GM12878 (cell line): ENCODE data around the gene SP6. TPM values are rescaled to one million over a fixed set of nuclear protein-coding genes. Genes with fewer than 3 reads are reported as not detected.

Source experiments
- BHLHE40 ChIP-seq, 2 experiments: fragments of 450-650 bp in 1 of 2; IDR thresholded peaks; 2 replicates each; pipeline ENCODE4 v1.6.1; 2011 to 2017; ENCODE audit warnings: low read depth in 2 of 2, borderline replicate concordance in 1 of 2, improper control_type of control experiment in 1 of 2, low read length in 1 of 2, mild to moderate bottlenecking in 1 of 2
- CHD1 ChIP-seq: IDR thresholded peaks from 2 replicates; pipeline ENCODE4 v1.6.1; 2012; ENCODE audit warnings: low read depth, low read length, improper control_type of control experiment
- CREB1 ChIP-seq: IDR thresholded peaks from 2 replicates; pipeline ENCODE4 v1.6.1; 2012; ENCODE audit warnings: low read depth, mild to moderate bottlenecking, inconsistent platforms
- CREM ChIP-seq: IDR thresholded peaks from 2 replicates; pipeline ENCODE4 v1.6.1; 2014; ENCODE audit warnings: antibody characterized with exemption, low read depth
- ETV6 ChIP-seq, 2 experiments: fragments of 450-650 bp in 1 of 2; IDR thresholded peaks in 1 of 2; conservative IDR thresholded peaks in 1 of 2; 2 replicates each; pipeline ENCODE4 v1.6.1; 2014; ENCODE audit warnings: antibody characterized with exemption in 1 of 2, borderline replicate concordance in 1 of 2, low read depth in 1 of 2, mild to moderate bottlenecking in 1 of 2, moderate library complexity in 1 of 2
- EZH2 ChIP-seq: IDR thresholded peaks from 2 replicates; pipeline ENCODE4 v1.6.1; 2012; ENCODE audit warnings: low read depth, mild to moderate bottlenecking, control low read depth, inconsistent platforms, low read length, borderline replicate concordance; ENCODE audit not compliant: control insufficient read depth
- HDAC6 ChIP-seq: fragments of 200-600 bp; sonication (generic); IDR thresholded peaks from one replicate; pipeline ENCODE4 v1.8.0; 2017; ENCODE audit warnings: antibody characterized with exemption; ENCODE audit not compliant: unreplicated experiment
- IKZF2 ChIP-seq, 2 experiments: fragments of 450-650 bp; IDR thresholded peaks; 2 replicates each; pipeline ENCODE4 v1.6.1; 2017; ENCODE audit warnings: mild to moderate bottlenecking in 2 of 2, moderate library complexity in 2 of 2
- KDM1A ChIP-seq: fragments of 200-600 bp; sonication (generic); IDR thresholded peaks from 2 replicates; pipeline ENCODE4 v1.6.1; 2016; ENCODE audit warnings: borderline replicate concordance
- NKRF ChIP-seq: fragments of 450-650 bp; conservative IDR thresholded peaks from 2 replicates; pipeline ENCODE4 v1.6.1; 2017; ENCODE audit warnings: mild to moderate bottlenecking, moderate library complexity
- NR2F1 ChIP-seq: fragments of 450-650 bp; conservative IDR thresholded peaks from 2 replicates; pipeline ENCODE4 v1.6.1; 2017; ENCODE audit warnings: mild to moderate bottlenecking
- RAD21 ChIP-seq: IDR thresholded peaks from 2 replicates; pipeline ENCODE4 v1.6.1; 2011; ENCODE audit warnings: mild to moderate bottlenecking, low read depth, low read length, moderate library complexity; ENCODE audit not compliant: insufficient read depth
- RBBP5 ChIP-seq: fragments of 200-600 bp; sonication (generic); conservative IDR thresholded peaks from 2 replicates; pipeline ENCODE4 v1.6.1; 2016
- SREBF1 ChIP-seq: IDR thresholded peaks from 2 replicates; pipeline ENCODE4 v1.6.1; 2012; ENCODE audit warnings: mild to moderate bottlenecking, low read length
- SREBF2 ChIP-seq: IDR thresholded peaks from 2 replicates; pipeline ENCODE4 v1.6.1; 2012; ENCODE audit warnings: mild to moderate bottlenecking, low read length
- STAT1 ChIP-seq: fragments of 450-650 bp; conservative IDR thresholded peaks from 2 replicates; pipeline ENCODE4 v1.6.1; 2014; ENCODE audit warnings: antibody characterized with exemption, mild to moderate bottlenecking
- YBX1 ChIP-seq: fragments of 450-650 bp; IDR thresholded peaks from 2 replicates; pipeline ENCODE4 v1.6.1; 2016; ENCODE audit warnings: antibody characterized with exemption
- polyA plus RNA-seq, 11 experiments: library from polyadenylated mRNA; depleted of rRNA in 4 of 11; unstranded in 6 of 11; stranded (reverse) in 5 of 11; fragments of >200 nt; fragmentation: Nextera tagmentation in 4 of 11; fragmentation: Illumina TruSeq in 1 of 11; extraction: Ambion mirVana in 4 of 11; extraction: Trizol in 1 of 11; gene quantifications; 1 replicate in 1 of 11; 2 replicates in 10 of 11; pipeline versions ENCODE4 v1.2.1 to v1.2.3, GENCODE V29; 2011 to 2016; ENCODE audit warnings: inconsistent platforms in 2 of 11, missing spikeins in 2 of 11, low read depth in 1 of 11
- total RNA-seq, 4 experiments: library from RNA; depleted of rRNA in 3 of 4; stranded (reverse); fragments of >200 nt in 3 of 4; fragmentation: Illumina TruSeq in 1 of 4; extraction: Trizol in 1 of 4; gene quantifications; 2 replicates each; pipeline versions ENCODE4 v1.2.1 to v1.2.3, GENCODE V29; 2013 to 2021
- TF ChIP-seq, protein P1 (sequence below): fragments of 450-650 bp; IDR thresholded peaks from 2 replicates; pipeline ENCODE4 v1.6.1; 2018; ENCODE audit warnings: mild to moderate bottlenecking, low read depth, moderate library complexity; ENCODE audit not compliant: partially characterized antibody

The SP6 gene
- total and polyA plus RNA-seq, 10 of the 15 experiments (the other 5 are each of a cell fraction or from before 2014, with no cell fraction given), result 0.05 to 0.15 (median 0.06) TPM; not detected in 7

DNA sequence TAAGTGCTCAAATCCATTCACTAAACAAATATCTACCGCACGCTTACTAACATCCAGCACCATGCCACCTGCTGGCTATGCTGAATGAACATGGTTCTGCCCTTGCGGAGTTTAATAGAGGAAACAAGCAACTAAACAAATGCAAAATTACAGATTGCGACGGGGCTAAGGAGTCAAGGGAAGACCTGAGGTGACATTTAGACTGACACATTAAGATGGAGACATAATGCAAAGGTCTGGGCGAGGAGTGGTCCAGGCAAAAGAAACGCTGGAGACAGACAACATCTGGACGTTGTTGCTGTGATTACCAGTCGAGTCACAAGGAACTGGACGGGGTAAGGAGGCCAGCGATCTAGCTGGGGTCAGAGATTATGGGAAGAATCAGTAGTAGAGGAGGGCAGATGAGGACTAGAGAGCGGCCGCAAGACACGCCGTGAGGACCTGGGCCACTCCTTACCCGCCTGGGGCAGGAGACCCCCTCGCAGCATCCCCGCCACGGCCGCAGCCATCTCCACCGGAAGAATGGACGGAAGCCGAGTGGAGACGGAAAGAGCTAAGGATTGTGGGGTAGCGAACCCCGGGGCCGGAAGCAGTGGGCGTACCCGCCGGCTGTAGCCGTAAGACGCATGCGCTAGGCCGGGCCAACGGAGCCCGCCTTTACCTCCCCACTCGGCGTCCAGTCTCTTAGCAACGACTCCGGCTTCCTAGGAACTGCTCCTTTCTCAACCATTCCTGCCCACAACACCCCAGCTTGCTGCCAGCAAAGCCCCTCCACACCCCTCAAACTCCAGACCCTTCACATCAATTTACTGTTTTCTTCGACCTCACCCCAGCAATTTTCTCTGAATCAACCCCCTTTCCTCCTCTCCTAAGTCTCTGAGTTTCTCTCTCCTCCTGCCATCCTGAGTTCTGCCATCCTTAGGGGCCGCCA, 19.7 kb downstream of the SP6 start, which contains the start of the genes LRRC46 and MRPL10 (continued):
- TF ChIP-seq CHD1 (no peak), NKRF (peak; percentile 74), KDM1A (no peak), SREBF2 (no peak), ETV6 (conservative IDR thresholded peaks at IDR 0.05 in 1 of 2, IDR thresholded peaks at IDR 0.05 in 1 of 2; ENCODE audit: borderline replicate concordance in 1 of 2, low read depth in 1 of 2) (peak in 1 of 2 experiments; percentile 58; a peak in 2 of 4 replicates), CREB1 (no peak), BHLHE40 (IDR thresholded peaks at IDR 0.05; ENCODE audit: borderline replicate concordance in 1 of 2, low read depth in 2 of 2, low read length in 1 of 2) (peak in 1 of 2 experiments; percentile 35; a peak in 1 of 4 replicates), EZH2 (no peak), YBX1 (no peak), NR2F1 (no peak), RAD21 (peak; percentile 11; the same call in 1 of the 2 replicates), HDAC6 (no peak), CREM (peak; percentile 43; the same call in 1 of the 2 replicates), SREBF1 (no peak), RBBP5 (no peak), STAT1 (peak; percentile 72), IKZF2 (IDR thresholded peaks at IDR 0.05) (no peak)
- TF ChIP-seq, protein P1, sequence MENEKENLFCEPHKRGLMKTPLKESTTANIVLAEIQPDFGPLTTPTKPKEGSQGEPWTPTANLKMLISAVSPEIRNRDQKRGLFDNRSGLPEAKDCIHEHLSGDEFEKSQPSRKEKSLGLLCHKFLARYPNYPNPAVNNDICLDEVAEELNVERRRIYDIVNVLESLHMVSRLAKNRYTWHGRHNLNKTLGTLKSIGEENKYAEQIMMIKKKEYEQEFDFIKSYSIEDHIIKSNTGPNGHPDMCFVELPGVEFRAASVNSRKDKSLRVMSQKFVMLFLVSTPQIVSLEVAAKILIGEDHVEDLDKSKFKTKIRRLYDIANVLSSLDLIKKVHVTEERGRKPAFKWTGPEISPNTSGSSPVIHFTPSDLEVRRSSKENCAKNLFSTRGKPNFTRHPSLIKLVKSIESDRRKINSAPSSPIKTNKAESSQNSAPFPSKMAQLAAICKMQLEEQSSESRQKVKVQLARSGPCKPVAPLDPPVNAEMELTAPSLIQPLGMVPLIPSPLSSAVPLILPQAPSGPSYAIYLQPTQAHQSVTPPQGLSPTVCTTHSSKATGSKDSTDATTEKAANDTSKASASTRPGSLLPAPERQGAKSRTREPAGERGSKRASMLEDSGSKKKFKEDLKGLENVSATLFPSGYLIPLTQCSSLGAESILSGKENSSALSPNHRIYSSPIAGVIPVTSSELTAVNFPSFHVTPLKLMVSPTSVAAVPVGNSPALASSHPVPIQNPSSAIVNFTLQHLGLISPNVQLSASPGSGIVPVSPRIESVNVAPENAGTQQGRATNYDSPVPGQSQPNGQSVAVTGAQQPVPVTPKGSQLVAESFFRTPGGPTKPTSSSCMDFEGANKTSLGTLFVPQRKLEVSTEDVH, result no peak
- TF ChIP-seq, all 136 proteins: peak for 51
